Ascending aorta (tissue), 2 donors: ENCODE results near the gene ZNF43. TPM values are rescaled to one million over a fixed set of nuclear protein-coding genes. Genes with fewer than 3 reads are reported as not detected.
"Not testable (repeated sequence)": the region's sequence is repeated elsewhere in the genome, so short reads cannot be mapped to it uniquely, and the experiment has no call there.

Source experiments
- DNase-seq, 2 donors: peaks; one replicate each; pipeline ENCODE4 v3.0.0-alpha.2; 2019; ENCODE audit warnings: low spot score in 2 of 2
- H3K27ac ChIP-seq, 2 donors: fragments of 200-600 bp; sonication (generic); one replicate each; pipeline ENCODE4 v1.5.1; 2016 to 2017; ENCODE audit warnings: mild to moderate bottlenecking in 1 of 2
- H3K27me3 ChIP-seq: fragments of 200-600 bp; sonication (generic); one replicate; pipeline ENCODE4 v1.5.1; 2017
- H3K36me3 ChIP-seq, 2 donors: fragments of 200-600 bp; sonication (generic); one replicate each; pipeline ENCODE4 v1.5.1; 2016
- H3K4me1 ChIP-seq, 2 donors: fragments of 200-600 bp; sonication (generic); one replicate each; pipeline ENCODE4 v1.5.1; 2016 to 2017; ENCODE audit warnings: mild to moderate bottlenecking in 1 of 2
- H3K4me3 ChIP-seq, 2 donors: fragments of 200-600 bp; sonication (generic); one replicate each; pipeline ENCODE4 v1.5.1; 2016 to 2017; ENCODE audit warnings: mild to moderate bottlenecking in 1 of 2
- H3K9me3 ChIP-seq, 2 donors: fragments of 200-600 bp; sonication (generic); one replicate each; pipeline ENCODE4 v1.5.1; 2016
- CTCF ChIP-seq, 3 experiments: fragments of 200-600 bp in 2 of 3; fragments of 450-650 bp in 1 of 3; sonication (generic) in 2 of 3; IDR thresholded peaks; one replicate each; pipeline ENCODE4 v1.5.1; 2016 to 2019; ENCODE audit warnings: antibody characterized with exemption in 3 of 3, mild to moderate bottlenecking in 1 of 3, moderate library complexity in 1 of 3
- intact Hi-C: fragments of 100-400 bp; cut with DNase I; formaldehyde crosslinking; loops from one replicate; pipeline ENCODE4 v1.15.1; 2023
- total RNA-seq: library from RNA; depleted of rRNA; stranded (reverse); fragments of >200 nt; gene quantifications from one replicate; pipeline ENCODE4 v1.1.0, GENCODE V29; 2016

Gene ZNF43
- 8.4 TPM for total RNA-seq

GRCh38 chr19:21835810-21836444 is at the start of gene ZNF43:
ZNF43 (minus strand) TSS chr19:21836182; CDS start chr19:21836038, 144 bp downstream.
- peak within 1 kb of the TSS; percentile 77 to 91 for H3K27ac ChIP-seq
- peaks cover 3 to 7% of the 10 kb centered on the region in 2 donors for H3K4me1 ChIP-seq
- peaks cover 0 to 18% of the 10 kb centered on the region in 2 donors for H3K9me3 ChIP-seq
- peaks cover 2 to 13% of the 10 kb centered on the region in 2 donors for H3K36me3 ChIP-seq
- no peaks in the 10 kb centered on the region for H3K27me3 ChIP-seq
- peak within 1 kb of the TSS; percentile 88 to 91 for H3K4me3 ChIP-seq
- DNase-seq = peak; percentile 93 to 98
- no peak for TF ChIP-seq CTCF (IDR thresholded peaks at IDR 0.05)
- intact Hi-C loops = loop anchor here (1.0 to 5.0 kb wide), 3 partner anchors 16 to 696 kb away; partner anchors contain the start of gene ZNF100

- H3K36me3 ChIP-seq, H3K9me3 ChIP-seq, H3K27me3 ChIP-seq, intact Hi-C loops, H3K27ac ChIP-seq, H3K4me3 ChIP-seq, DNase-seq, H3K4me1 ChIP-seq: not testable (repeated sequence)
Measured at GRCh38 chr19:21885516-21885915, 49.5 kb upstream of the ZNF43 start.

- DNase-seq, H3K27me3 ChIP-seq, H3K4me1 ChIP-seq, H3K36me3 ChIP-seq, H3K4me3 ChIP-seq, H3K27ac ChIP-seq, intact Hi-C loops, H3K9me3 ChIP-seq: not testable (repeated sequence)
Measured at GRCh38 chr19:21884786-21885185, 48.8 kb upstream of the ZNF43 start.

- Histone ChIP-seq H3K4me3 (no peak overlapping the region), H3K9me3 (no peaks in the 10 kb centered on the region), H3K4me1 (no peaks in the 10 kb centered on the region), H3K36me3 (no peaks in the 10 kb centered on the region), H3K27me3 (no peaks in the 10 kb centered on the region), H3K27ac (no peak overlapping the region)
- TF ChIP-seq CTCF (IDR thresholded peaks at IDR 0.05) = no peak
- DNase-seq = no peak
- intact Hi-C loops = no loop called here
Measured at GRCh38 chr19:21883516-21883915, 47.5 kb upstream of the ZNF43 start.

- H3K36me3 ChIP-seq, H3K9me3 ChIP-seq, H3K27me3 ChIP-seq, DNase-seq, H3K4me1 ChIP-seq, H3K4me3 ChIP-seq, H3K27ac ChIP-seq, intact Hi-C loops: not testable (repeated sequence)
- peak in 1 of 3 experiments; percentile 16 for TF ChIP-seq CTCF (IDR thresholded peaks at IDR 0.05)
Measured at GRCh38 chr19:21880761-21881160, 44.8 kb upstream of the ZNF43 start.

- Histone ChIP-seq H3K27ac (no peak overlapping the region), H3K27me3 (no peaks in the 10 kb centered on the region), H3K36me3 (no peaks in the 10 kb centered on the region), H3K4me1 (no peaks in the 10 kb centered on the region), H3K9me3 (no peaks in the 10 kb centered on the region), H3K4me3 (no peak overlapping the region)
- TF ChIP-seq CTCF (IDR thresholded peaks at IDR 0.05) = no peak
- intact Hi-C loops = no loop called here
- DNase-seq = no peak
Measured at GRCh38 chr19:21878646-21879045, 42.7 kb upstream of the ZNF43 start.

GRCh38 chr19:21877976-21878375 is 42.0 kb upstream of the ZNF43 start:
- TF ChIP-seq CTCF (IDR thresholded peaks at IDR 0.05) = no peak
- no peaks in the 10 kb centered on the region for H3K27me3 ChIP-seq
- no peak overlapping the region for H3K4me3 ChIP-seq
- H3K9me3 ChIP-seq = no peaks in the 10 kb centered on the region
- H3K27ac ChIP-seq = no peak overlapping the region
- intact Hi-C loops = no loop called here
- DNase-seq = no peak
- no peaks in the 10 kb centered on the region for H3K4me1 ChIP-seq
- no peaks in the 10 kb centered on the region for H3K36me3 ChIP-seq

- DNase-seq, H3K9me3 ChIP-seq, H3K36me3 ChIP-seq, intact Hi-C loops, H3K4me3 ChIP-seq, H3K4me1 ChIP-seq, H3K27me3 ChIP-seq, H3K27ac ChIP-seq: not testable (repeated sequence)
Measured at GRCh38 chr19:21876608-21877007, 40.6 kb upstream of the ZNF43 start.
